Measurements from ENCODE around the gene OXGR1.

The OXGR1 gene

DNA sequence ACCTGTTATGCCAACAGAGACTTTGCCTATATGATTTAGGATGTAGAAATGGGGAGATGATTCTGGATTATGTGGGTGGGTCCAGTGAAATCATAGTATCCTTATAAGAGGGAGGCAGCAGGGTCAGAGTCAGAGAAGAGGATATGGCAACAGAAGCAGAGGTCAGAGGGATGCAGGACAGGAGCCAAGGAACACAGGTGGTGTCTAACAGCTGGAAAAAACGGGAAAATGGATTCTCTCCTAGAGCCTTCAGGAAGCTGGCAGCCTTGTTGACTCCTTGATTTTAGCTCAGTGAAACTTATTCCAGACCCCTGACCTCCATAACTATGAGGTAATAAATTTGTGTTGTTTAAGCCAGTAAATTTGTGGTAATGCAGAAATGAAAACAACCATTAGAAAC lies 28.8 kb upstream of the OXGR1 start:
- Histone ChIP-seq H3K36me3 (replicated peaks; ENCODE audit: low read depth, low read length) (no peaks in the 10 kb centered on the region), H3K4me1 (ENCODE audit: low read length) (peaks cover 10% of the 10 kb centered on the region), H3K9ac (ENCODE audit: low read length) (no peak overlapping the region), H4K20me1 (ENCODE audit: insufficient read depth, low read length) (no peaks in the 10 kb centered on the region), H3K4me3 (ENCODE audit: low read length) (no peak overlapping the region), H3K27me3 (ENCODE audit: low read depth, low read length) (peaks cover 34% of the 10 kb centered on the region), H3K4me2 (ENCODE audit: low read length) (no peak overlapping the region), H3K79me2 (ENCODE audit: low read length) (no peaks in the 10 kb centered on the region), H3K27ac (ENCODE audit: low read length) (no peak overlapping the region), H2AFZ (ENCODE audit: low read depth, low read length) (no peak overlapping the region), H3K9me3 (ENCODE audit: insufficient read depth, low read length) (no peaks in the 10 kb centered on the region)
- TF ChIP-seq EZH2phosphoT487 (IDR thresholded peaks at IDR 0.05; ENCODE audit: low read depth): no peak
- no peak for TF ChIP-seq CTCF (IDR thresholded peaks at IDR 0.05; ENCODE audit: low read depth, low read length)

- Histone ChIP-seq H3K27me3 (ENCODE audit: low read depth, low read length) (peaks cover 39% of the 10 kb centered on the region), H3K27ac (ENCODE audit: low read length) (no peak overlapping the region), H3K9me3 (ENCODE audit: insufficient read depth, low read length) (no peaks in the 10 kb centered on the region), H3K4me1 (ENCODE audit: low read length) (peaks cover 4% of the 10 kb centered on the region; the same call in 1 of the 2 replicates), H3K36me3 (replicated peaks; ENCODE audit: low read depth, low read length) (no peaks in the 10 kb centered on the region), H2AFZ (ENCODE audit: low read depth, low read length) (no peak overlapping the region), H3K4me2 (ENCODE audit: low read length) (no peak overlapping the region), H3K4me3 (ENCODE audit: low read length) (no peak overlapping the region), H3K9ac (ENCODE audit: low read length) (no peak overlapping the region), H3K79me2 (ENCODE audit: low read length) (no peaks in the 10 kb centered on the region), H4K20me1 (ENCODE audit: insufficient read depth, low read length) (no peaks in the 10 kb centered on the region)
- no peak for TF ChIP-seq EZH2phosphoT487 (IDR thresholded peaks at IDR 0.05; ENCODE audit: low read depth)
- no peak for TF ChIP-seq CTCF (IDR thresholded peaks at IDR 0.05; ENCODE audit: low read depth, low read length)
Measured at GRCh38 chr13:97021241-97021640, 27.0 kb upstream of the OXGR1 start.

GRCh38 chr13:97020689-97021240 lies 26.5 kb upstream of the OXGR1 start:
- TF ChIP-seq CTCF (IDR thresholded peaks at IDR 0.05; ENCODE audit: low read depth, low read length) (no peak), EZH2phosphoT487 (IDR thresholded peaks at IDR 0.05; ENCODE audit: low read depth) (no peak)
- H2AFZ ChIP-seq (ENCODE audit: low read depth, low read length): no peak overlapping the region
- no peaks in the 10 kb centered on the region for H3K9me3 ChIP-seq (ENCODE audit: insufficient read depth, low read length)
- no peaks in the 10 kb centered on the region for H4K20me1 ChIP-seq (ENCODE audit: insufficient read depth, low read length)
- no peaks in the 10 kb centered on the region for H3K36me3 ChIP-seq (replicated peaks; ENCODE audit: low read depth, low read length)
- H3K4me1 ChIP-seq (ENCODE audit: low read length): peaks cover 8% of the 10 kb centered on the region
- no peak overlapping the region for H3K9ac ChIP-seq (ENCODE audit: low read length)
- no peak overlapping the region for H3K4me2 ChIP-seq (ENCODE audit: low read length)
- H3K27me3 ChIP-seq (ENCODE audit: low read depth, low read length): peaks cover 39% of the 10 kb centered on the region
- no peak overlapping the region for H3K4me3 ChIP-seq (ENCODE audit: low read length)
- no peak overlapping the region for H3K27ac ChIP-seq (ENCODE audit: low read length)
- H3K79me2 ChIP-seq (ENCODE audit: low read length): no peaks in the 10 kb centered on the region

DNA sequence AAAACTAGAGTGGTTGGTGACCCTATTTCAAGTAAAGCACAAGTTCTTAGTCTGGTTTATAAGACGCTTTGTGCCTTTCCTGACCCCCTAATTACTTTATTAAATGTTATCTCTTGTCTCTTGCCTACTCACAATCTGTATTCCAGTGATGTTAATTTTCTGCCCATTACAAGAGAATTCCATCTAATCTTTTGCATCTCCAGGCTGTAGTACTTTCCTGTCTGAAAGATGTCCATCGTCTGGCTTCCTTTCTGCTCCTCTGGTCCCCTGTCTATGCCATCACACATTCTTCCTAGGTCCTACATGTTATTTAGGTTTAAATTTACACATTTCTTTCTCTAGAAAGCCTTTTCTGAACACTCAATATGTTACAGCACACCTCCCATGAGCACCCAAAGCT lies 25.9 kb upstream of the OXGR1 start:
- Histone ChIP-seq H3K79me2 (ENCODE audit: low read length) (no peaks in the 10 kb centered on the region), H3K4me3 (ENCODE audit: low read length) (no peak overlapping the region), H3K27ac (ENCODE audit: low read length) (no peak overlapping the region), H3K27me3 (ENCODE audit: low read depth, low read length) (peaks cover 39% of the 10 kb centered on the region), H4K20me1 (ENCODE audit: insufficient read depth, low read length) (no peaks in the 10 kb centered on the region), H3K4me2 (ENCODE audit: low read length) (no peak overlapping the region), H3K36me3 (replicated peaks; ENCODE audit: low read depth, low read length) (no peaks in the 10 kb centered on the region), H3K9ac (ENCODE audit: low read length) (no peak overlapping the region), H2AFZ (ENCODE audit: low read depth, low read length) (no peak overlapping the region), H3K4me1 (ENCODE audit: low read length) (peaks cover 14% of the 10 kb centered on the region), H3K9me3 (ENCODE audit: insufficient read depth, low read length) (no peaks in the 10 kb centered on the region)
- TF ChIP-seq CTCF (IDR thresholded peaks at IDR 0.05; ENCODE audit: low read depth, low read length): no peak
- TF ChIP-seq EZH2phosphoT487 (IDR thresholded peaks at IDR 0.05; ENCODE audit: low read depth): no peak

Data from OCI-LY3 (cell line).